NCI-H1417 (cell line): ENCODE results near the gene PIM2.
A peak's percentile ranks its signal among the peaks of the same experiment; 100 is the strongest.

Experiments
- DNase-seq, 3 experiments: peaks; one replicate each; lab custom pipeline; 2025; lab: John Stamatoyannopoulos, UW

PIM2 gene

DNA sequence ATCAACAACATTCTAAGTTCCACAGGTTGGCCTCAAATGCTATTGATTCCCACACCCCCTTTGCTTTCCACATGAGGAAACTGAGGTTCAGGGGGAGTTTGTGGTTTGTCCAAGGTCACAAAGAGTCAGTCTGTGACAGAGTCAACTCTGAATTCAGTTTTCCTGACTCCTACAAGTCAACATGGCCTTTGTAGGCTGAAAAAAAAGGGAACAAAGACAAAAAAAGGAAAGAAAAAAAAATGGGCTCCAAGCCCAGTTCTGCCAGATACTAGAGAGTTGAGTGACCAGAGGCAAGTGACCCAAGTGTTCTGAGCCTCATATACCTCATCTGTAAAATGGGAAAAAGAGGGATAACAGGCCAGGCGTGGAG is 16.5 kb upstream of the PIM2 start:
- no peak for DNase-seq

DNA sequence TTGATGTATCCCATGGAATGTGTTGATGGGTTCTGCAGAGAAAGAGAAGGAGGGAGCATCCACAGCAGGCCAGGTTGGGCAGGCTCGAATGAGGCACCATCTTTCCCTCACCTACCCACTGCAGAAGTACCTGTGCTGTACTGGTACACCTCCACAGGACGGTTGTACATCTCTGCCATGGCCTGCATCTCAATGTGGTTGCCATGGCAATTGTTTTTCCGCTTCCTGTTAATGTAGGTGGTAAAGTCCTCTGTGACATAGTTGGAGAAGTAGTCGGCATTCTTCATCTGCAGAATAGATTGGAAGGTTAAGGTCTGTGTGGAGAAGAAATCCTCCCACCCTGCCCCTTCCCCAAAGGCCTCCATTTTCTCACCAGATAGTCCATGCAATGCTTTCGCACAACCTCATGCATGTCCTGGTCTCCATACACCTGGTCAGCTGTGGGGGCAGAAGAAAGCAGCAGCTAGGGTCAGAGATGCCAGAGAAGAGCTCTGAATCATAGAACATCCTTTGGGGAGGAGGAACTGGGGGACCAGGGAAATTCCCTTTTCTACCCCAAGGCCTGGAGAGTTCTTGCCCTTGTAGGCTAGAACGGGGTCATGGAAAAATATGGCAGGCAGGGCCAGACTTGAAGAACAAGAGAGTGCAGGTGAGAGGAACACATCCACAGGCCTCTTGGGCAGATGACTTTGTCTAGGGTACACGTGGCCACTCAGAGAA is 15.9 kb upstream of the PIM2 start:
- no peak for DNase-seq

DNA sequence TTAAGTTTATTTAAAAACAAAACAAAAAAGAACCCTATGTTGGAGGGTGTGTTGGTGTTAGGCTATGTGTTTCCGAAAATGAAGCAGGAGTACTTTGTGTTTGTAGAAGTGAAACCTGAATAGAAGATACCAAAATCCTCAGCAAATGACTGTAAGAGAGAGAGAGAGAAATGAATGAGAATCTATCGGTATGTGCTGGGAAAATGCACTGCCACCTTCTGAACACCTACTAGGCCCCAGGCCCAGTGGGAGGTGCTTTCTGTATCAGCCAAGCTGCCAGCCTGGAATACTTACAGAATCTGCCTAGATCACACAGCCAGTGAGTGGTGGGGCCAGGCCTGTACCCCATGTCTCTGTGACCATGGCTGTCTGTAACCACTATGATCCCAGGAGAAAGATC is 14.9 kb upstream of the PIM2 start:
- DNase-seq = no peak

DNA sequence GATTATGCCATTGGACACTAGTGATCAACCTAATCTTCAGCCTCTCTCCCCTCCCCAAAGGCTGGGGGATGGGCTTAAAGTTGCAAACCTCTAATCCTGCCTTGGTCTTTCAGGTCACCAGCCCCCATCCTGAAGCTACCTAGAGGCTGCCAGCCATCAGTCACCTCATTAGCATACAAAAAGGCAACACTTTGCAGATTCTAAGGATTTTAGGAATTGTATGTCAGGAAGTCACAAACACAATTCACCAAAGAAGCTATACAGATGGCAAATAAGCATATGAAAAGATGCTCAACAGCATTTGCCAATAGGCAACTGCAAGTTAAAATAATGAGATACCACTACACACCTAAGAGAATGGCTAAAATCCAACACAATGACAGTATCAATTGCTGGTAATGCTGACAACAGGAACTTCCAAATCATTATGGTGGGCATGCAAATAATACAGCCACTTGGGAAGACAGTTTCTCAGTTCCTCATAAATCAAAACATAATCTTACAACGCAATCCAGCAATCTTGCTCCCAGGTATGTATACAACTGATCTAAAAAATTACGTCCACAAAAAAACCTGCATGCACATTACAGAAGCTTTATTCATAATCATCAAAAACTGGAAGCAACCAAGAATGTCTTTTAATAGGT is 9.0 kb upstream of the PIM2 start:
- DNase-seq = no peak

DNA sequence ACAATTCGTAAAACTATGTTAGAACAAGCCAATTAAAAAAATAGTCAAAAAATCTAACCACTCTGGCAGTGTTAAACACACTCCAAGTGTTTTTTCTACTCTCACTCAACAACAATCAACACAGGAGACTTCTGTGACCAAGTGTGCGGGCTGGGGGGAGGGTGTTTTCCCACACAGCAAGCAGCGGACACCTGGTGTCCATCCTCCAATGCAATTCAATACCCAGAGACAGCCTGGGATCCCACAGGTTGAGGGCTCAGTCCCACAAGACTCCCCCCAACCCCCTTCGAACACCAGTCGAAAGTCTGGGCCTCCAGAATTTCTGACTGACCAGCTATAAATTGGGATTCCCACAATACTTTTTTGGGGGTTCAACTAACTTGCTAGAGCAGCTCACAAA is 8.3 kb upstream of the PIM2 start:
- no peak for DNase-seq

DNA sequence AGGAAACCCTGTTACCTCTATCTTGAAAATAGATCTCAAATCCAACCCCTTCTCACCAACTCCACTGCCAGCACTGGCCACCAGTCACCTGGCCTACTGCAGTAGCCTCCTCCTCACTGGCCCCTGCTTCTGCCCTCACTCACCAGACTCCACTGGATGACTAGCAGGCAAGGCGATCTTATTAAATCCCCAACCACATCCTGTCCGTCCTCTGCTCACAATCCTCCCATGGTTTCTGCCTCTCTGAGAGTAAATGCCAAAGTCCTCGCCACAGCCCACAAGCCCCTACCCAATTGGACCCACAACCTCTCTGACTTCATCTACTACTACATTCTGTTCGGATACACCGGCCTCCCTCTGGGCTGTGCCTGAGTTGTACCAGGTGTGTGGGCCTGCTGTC is 5.4 kb upstream of the PIM2 start:
- DNase-seq = no peak

DNA sequence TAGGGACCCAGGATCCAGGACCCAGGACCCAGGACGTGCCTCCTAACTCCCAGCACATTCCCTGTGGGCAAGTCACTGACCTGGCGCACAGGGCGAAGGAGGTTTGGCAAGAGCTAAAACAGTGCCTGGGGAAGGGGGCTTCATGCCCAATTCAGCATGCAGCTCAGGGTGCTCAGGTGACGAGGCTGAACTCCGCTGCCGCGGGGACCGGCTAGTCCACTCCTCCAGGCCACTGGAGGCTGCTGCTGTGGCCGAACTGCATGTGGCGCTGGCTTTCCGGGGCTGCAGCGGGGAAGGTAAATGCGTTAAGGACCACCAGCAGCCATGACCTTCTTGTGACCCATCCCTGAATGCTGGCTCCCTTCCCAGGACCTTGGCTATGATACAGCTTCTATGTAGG is 4.9 kb upstream of the PIM2 start:
- DNase-seq = no peak

DNA sequence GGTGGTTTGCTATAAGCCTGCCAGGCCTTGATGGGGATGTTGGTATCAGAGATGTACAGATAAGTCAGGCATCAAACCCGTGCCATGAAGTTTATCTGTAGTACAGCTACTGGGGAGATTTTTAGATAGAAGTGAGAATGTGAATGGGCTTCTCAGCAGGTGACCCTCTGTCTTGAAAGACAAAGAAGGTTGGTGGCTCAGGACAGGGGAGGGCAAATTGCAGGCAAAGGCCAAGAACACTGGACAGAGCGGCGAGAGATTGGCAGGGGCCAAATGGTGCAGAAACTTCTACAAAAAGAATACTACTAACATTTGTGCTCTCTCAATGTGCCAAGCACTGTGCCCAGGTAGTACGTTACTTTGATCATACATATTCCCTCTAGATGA is 1.9 kb upstream of the PIM2 start:
- DNase-seq = no peak

DNA sequence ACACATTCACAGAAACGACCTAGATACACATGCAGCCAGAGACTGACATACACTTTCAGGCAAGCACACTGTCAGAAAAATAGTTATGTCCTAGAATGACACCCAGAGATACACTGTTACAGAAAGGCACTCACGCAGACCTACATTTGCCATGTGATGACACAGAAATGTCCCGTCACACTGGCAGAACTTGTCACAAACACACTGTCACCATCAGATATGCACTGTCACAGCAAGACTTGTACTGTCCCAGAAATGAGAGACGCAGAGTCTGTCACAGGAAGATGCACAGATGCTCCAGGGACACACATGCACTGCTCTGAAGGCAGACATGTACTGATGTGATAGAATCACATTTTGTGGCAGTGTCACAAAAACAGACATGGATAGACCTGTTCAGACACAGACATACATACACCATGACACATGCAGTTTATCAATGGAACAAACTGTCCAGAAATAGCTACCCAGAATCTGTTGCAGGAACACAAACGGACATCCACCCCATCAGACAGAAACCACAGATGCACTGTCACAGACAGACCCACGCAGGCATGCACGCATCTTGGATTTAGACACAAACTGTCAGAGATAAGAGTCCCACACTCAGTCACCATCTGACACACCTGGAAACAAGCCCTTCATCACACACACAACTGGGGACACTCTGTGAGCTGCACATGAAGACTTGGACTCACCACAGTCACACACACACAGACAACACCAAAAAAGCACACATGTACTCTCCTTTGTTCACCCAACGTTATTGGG is 1.3 kb upstream of the PIM2 start:
- DNase-seq = no peak

DNA sequence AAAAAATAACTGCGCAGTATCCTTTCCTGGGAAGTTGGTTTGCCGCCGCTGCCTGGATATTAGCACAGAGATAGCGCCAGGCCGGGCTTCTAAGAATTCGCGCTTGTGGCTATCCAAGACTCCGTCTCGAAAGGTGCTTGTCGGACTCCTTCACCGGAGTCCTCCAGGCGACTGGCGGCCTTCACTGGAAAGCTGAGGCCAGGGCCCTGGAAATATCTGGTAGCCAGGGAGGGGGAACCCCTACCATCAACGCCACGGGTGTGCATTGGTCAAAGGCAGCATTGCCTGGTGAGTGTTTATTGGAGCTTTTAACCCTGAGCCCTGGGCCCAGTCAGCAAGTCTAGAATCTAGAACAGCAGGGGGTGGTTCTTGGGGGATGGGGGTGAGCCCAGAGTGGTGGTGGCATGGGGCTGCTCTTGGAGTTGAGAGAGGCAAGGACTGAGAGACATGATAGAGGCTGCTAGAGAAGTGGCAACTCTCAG is 577 bp upstream of the PIM2 start:
- no peak for DNase-seq

DNA sequence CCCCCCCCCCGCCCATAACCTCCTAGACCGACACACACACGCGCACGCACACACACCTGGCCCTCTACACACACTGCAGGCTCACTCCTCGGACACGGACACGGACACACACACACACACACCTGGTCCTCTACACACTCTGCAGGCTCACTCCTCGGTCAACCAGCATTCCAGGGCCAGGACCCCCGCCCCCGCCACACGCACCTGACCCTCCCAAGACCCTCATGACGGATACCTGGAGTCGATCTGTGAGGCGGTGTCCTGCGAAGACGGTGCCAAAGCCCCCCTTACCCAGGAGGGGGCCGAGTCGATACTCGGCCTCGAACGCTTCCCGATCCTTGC is 552 bp downstream of the PIM2 start:
- DNase-seq = peak in 1 of 3 experiments; percentile 29

DNA sequence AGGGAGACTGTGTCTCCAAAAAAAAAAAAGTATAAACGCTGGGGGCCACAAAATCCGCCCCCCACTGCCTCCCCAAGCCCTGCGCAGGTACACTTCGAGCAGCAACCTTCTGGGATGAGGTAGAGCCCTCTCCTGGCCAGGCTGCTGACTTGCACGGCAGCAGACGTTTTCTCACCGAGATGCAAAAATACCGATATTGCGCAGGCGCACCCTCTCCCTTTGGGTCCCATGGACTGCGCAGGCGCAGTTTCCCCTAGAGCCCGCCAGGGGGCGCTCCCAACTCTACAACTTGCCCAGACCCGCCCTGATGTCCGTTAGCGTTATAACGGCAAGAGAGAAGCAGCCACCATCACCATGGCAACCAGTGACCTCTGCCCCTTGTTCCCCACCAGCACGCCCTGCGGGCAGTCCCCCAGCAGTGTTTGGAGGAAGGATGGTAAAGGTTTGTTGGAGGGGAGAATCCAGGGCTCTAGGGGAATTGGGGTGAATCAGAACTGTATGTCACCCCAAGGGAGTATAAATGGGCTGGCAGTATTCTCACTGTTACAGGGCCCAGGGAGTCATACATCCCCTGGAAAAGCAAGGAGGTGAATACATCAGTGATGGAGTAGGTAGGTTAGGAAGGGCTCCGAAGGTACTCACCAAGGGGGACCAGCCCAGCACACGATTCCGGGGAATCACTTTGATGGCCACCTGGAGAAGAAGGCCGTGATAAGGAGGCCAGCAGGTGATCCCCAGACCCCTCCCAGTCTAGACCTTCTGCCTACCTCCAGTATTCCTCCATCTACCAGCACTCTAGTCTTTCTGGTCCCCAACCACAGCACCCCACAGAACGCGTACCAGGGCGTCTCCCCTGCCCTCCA is 1.5 kb downstream of the PIM2 start:
- DNase-seq = peak; percentile 54 to 80 (median 72)

DNA sequence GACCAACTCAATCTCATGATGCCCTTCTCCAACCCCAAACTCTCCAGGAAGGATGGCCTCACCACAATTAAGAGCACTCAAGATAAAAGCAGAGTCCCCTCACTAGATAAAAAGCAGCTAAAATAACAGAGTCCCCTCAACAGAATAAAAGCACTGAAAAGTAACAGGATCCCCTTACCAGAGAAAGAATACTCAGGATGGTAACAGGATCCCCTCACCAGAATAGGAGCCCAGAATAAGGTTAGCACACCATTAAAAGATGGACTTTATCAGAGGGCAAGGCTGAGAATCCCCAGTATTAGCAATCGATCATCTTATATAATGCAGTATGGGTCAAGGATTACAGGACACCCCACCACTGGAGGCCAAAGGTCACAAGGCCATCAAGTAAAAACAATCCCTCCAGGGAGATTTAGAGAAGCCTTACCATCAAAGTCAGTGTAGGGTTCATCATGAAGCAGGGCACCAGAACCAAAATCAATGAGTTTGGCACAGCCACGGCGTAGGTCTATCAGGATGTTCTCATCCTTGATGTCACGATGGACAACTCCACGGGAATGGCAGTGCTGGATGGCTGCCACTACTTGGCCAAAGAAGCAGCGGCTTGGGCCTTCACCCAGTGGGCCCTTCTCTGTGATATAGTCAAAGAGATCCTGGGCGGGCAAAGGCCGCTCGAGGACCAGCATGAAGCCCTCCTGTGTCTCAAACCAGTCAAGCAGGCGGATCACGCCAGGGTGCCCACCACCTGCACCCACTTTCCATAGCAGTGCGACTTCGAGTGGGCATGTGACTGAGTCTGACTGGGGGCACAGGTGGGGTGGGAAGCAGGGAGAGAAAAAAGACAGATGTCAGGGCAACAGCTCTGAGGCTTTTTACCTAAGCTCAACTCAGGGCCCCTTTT is 4.0 kb downstream of the PIM2 start:
- DNase-seq = no peak

DNA sequence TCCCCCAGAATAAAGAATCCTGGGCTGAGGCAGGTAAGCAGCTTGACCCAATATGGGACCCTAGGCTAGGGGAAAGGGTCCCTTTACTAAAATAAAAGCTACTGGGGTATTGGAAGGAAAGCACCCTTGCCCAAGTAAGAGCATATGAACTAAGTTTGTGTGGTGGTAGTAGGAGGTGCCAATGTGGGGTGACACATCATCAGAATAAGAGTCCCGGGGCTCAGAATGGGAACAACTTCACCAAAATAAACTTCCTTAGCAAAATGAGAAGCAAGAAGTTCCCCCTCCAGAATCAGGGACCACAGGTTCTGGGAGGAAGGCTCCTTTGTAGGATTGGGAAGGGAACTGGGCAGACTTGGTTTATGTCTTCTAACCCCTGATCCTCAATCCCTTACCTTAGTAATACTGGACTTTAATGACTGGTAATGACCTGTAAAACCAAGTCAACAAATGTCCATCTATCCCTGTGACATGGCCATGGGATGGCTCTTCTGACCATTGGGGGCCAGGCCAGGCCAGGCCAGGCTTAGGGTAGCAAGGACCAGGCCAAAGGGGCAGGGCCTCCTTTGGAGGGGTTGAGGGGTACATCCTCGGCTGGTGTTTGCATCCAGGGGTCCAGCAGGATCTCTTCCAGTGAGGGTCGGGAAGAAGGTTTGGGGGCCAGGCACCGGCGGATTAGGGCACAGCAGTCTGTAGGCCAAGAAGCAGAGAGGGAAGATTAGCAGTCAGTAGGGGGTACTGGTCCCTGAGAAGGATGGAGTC is 5.0 kb downstream of the PIM2 start:
- DNase-seq = no peak

DNA sequence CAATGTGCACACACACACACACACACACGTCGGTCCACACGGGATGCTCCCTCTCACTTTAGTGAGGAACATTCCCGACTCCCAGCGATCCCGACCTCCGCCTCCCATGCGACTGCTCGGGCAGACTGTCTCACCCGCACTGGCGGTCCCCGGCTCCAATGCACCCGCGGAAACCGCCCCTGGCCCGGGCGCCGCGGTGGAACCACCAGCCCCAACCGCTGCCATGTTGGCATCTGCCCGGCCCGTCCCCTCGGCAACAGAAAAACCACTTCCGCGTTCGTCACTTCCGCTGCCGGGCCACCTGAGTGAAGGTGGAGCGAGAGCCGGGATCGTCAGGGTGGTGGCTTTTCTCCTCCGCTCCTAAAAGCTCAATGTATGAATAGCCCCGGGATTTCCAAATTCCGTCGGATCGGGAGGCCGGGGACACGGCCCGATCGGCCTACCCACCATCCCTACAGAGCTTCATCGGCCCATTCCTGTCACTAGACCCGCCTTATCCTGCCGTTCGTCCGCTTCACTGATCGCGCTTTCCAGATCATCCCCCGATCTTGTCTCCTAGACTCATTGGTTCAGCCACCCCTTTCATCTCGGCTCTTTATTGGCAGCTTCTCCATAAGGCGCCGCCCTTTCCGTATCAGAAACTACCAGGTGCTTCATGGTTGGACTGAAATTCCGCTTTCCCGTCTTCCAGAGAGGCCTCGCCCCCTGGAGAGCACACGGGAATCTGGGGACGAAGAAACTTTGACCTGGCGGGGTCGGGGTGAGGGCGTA is 7.2 kb downstream of the PIM2 start, which contains the start of gene SLC35A2:
SLC35A2 (minus strand) TSS at position 235 of the 771 bp plus-strand sequence; CDS start at position 225, 10 bp downstream.
- DNase-seq = peak; percentile 77 to 89 (median 82)

DNA sequence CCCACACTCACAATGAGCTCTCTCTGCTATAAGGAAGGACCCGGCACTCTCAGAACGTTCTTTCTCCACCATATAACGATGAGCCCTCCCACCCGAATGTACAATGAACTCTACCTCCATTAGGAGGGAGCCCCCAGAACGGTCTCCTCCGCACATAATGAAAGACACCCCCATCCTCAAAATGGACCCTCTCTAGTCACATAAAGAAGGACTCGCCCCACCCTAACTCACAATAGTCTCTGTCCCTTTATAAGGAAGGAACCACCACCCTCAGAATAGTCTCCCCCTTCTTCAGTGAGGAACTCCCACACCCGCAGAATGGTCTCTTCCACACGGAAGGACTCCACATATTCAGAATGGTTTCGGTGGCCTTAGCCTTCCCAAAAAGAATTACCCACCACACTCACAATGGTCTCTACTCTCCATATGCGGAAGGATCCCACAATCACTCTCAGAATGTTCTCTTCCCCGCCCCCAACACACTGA is 7.9 kb downstream of the PIM2 start:
- DNase-seq = no peak

DNA sequence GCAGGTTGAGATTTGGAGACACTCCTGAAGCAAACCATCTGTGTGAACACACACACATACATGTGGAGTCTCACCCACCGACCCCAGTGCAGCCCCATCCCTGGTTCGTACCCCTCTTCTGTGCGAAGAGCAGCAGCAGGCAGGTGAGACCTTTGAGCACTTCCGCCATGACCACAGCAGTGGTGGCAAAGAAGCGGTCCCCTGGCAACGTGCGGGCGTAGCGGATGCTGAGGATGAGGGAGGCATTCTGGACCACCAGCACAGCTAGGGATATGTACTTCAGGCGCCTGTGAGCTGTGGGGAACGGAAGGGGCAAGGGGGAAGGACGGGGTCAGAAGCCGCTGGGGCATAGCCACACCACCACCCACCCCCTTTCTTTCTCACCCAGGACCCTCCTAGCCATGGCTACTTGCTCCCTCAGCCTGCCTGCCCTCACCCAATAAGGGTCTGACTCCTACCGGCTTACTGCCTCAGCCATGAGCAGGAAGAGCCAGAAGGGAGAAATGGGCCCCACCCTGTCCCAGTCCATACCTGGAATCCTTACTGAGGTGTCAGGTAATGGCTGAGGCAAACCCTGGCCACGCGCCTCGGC is 9.0 kb downstream of the PIM2 start:
- DNase-seq = no peak

DNA sequence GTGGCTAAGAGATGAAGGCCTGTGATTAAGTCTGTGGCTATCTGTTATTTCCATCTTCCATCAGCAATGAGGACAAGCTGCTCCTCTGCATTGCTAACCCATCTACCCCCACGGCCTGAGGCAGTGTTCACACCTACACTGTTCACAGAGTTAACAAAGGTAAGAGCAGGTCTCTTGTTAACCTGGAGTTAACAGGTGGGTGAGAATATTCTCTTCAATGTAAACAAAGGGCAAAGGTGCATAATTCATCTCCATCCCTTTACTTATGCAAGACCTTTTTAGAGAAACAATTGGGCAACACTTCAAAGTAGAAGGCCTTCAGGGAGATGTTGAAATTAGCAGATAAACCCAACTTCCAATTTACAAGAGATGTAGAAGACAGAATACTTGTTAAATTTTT is 10.2 kb downstream of the PIM2 start:
- no peak for DNase-seq
